GM23248 (cell line): ENCODE results near the gene P3H3. TPM values are rescaled to one million over a fixed set of nuclear protein-coding genes. Genes with fewer than 3 reads are reported as not detected.

ENCODE experiments used
- DNase-seq: peaks from one replicate; pipeline ENCODE4 v3.0.0-alpha.2; 2015
- H2AFZ ChIP-seq: fragments of 200-600 bp; sonication (generic); 2 replicates; pipeline ENCODE4 v1.6.1; 2016; ENCODE audit warnings: antibody characterized with exemption
- H3F3A ChIP-seq: fragments of 200-600 bp; sonication (generic); 2 replicates; pipeline ENCODE4 v1.6.1; 2016; ENCODE audit warnings: mild to moderate bottlenecking, antibody characterized with exemption, mixed run types; ENCODE audit not compliant: insufficient read depth
- H3K27ac ChIP-seq: fragments of 200-600 bp; sonication (generic); 2 replicates; pipeline ENCODE4 v1.5.1; 2016; ENCODE audit warnings: mild to moderate bottlenecking
- H3K27me3 ChIP-seq: fragments of 200-600 bp; sonication (generic); replicated peaks from 2 replicates; pipeline ENCODE4 v1.6.1; 2016; ENCODE audit warnings: mild to moderate bottlenecking; ENCODE audit not compliant: insufficient read depth
- H3K36me3 ChIP-seq: fragments of 200-600 bp; sonication (generic); 2 replicates; pipeline ENCODE4 v1.6.1; 2016; ENCODE audit warnings: low read depth, mild to moderate bottlenecking
- H3K4me1 ChIP-seq: fragments of 200-600 bp; sonication (generic); 2 replicates; pipeline ENCODE4 v1.6.1; 2016; ENCODE audit warnings: mild to moderate bottlenecking; ENCODE audit not compliant: insufficient read depth
- H3K4me2 ChIP-seq: fragments of 200-600 bp; sonication (generic); one replicate; pipeline ENCODE4 v1.6.1; 2016; ENCODE audit warnings: mild to moderate bottlenecking; ENCODE audit not compliant: unreplicated experiment
- H3K4me3 ChIP-seq: fragments of 200-600 bp; sonication (generic); 2 replicates; pipeline ENCODE4 v1.5.1; 2016; ENCODE audit warnings: mild to moderate bottlenecking
- H3K79me2 ChIP-seq: fragments of 200-600 bp; sonication (generic); 2 replicates; pipeline ENCODE4 v1.6.1; 2016; ENCODE audit warnings: mild to moderate bottlenecking; ENCODE audit not compliant: insufficient read depth
- H3K9ac ChIP-seq: fragments of 200-600 bp; sonication (generic); 2 replicates; pipeline ENCODE4 v1.6.1; 2016; ENCODE audit warnings: mild to moderate bottlenecking
- H3K9me2 ChIP-seq: fragments of 200-600 bp; sonication (generic); 2 replicates; pipeline ENCODE4 v1.6.1; 2016; ENCODE audit warnings: mixed run types, mild to moderate bottlenecking, moderate library complexity; ENCODE audit not compliant: insufficient read depth
- H3K9me3 ChIP-seq: fragments of 200-600 bp; sonication (generic); one replicate; pipeline ENCODE4 v1.6.1; 2017; ENCODE audit warnings: low read depth
- H4K20me1 ChIP-seq: fragments of 200-600 bp; sonication (generic); 2 replicates; pipeline ENCODE4 v1.6.0; 2016; ENCODE audit not compliant: insufficient read depth
- EZH2 ChIP-seq: fragments of 200-600 bp; sonication (generic); IDR thresholded peaks from 2 replicates; pipeline ENCODE4 v1.6.1; 2018; ENCODE audit warnings: antibody characterized with exemption, mild to moderate bottlenecking; ENCODE audit not compliant: insufficient read depth, poor library complexity, severe bottlenecking
- EZH2phosphoT487 ChIP-seq: fragments of 200-600 bp; sonication (generic); IDR thresholded peaks from 2 replicates; pipeline ENCODE4 v1.6.1; 2018; ENCODE audit warnings: antibody characterized with exemption, moderate library complexity, mild to moderate bottlenecking, low read depth; ENCODE audit not compliant: insufficient read depth
- WGBS, 2 experiments: methylation state at CpG; one replicate each; pipeline ENCODE4 v1.1.6; 2015 to 2017; ENCODE audit warnings: low lambda C conversion rate in 2 of 2, low coverage in 1 of 2; ENCODE audit errors: missing lambda C conversion rate in 2 of 2; 5-methylcytosine and 5-hydroxymethylcytosine counted together
- in situ Hi-C: fragments of 300-500 bp; cut with MboI; formaldehyde crosslinking; loops from 2 replicates; pipeline ENCODE4 v1.15.0; 2020
- polyA plus RNA-seq: library from polyadenylated mRNA; unstranded; fragments of >200 nt; fragmentation: Nextera tagmentation; extraction: Ambion mirVana; gene quantifications from 2 replicates; pipeline ENCODE4 v1.2.1, GENCODE V29; 2016
- total RNA-seq: library from RNA; depleted of rRNA; stranded (reverse); fragments of >200 nt; shearing (Covaris generic); gene quantifications from 2 replicates; pipeline ENCODE4 v1.2.3, GENCODE V29; 2014

The P3H3 gene
- total and polyA plus RNA-seq, 2 experiments from 2014 or later: 37.6 to 43.0 TPM

GRCh38 chr12:6784761-6785160 is 43.4 kb upstream of the P3H3 start:
- H3K9me2 ChIP-seq: no peaks in the 10 kb centered on the region
- in situ Hi-C loops: no loop called here
- H3K4me1 ChIP-seq: no peaks in the 10 kb centered on the region
- H3K4me3 ChIP-seq: no peak overlapping the region
- H3K27me3 ChIP-seq: no peaks in the 10 kb centered on the region
- no peaks in the 10 kb centered on the region for H4K20me1 ChIP-seq
- H2AFZ ChIP-seq: no peak overlapping the region
- H3K27ac ChIP-seq: no peak overlapping the region
- no peak overlapping the region for H3K4me2 ChIP-seq
- DNase-seq: no peak
- no peaks in the 10 kb centered on the region for H3K9me3 ChIP-seq
- 70 to 71% methylated on average over 5 of the region's 5 CpGs for WGBS, 2 experiments
- H3F3A ChIP-seq: no peaks in the 10 kb centered on the region; the same call in 1 of the 2 replicates
- no peak overlapping the region for H3K9ac ChIP-seq
- H3K36me3 ChIP-seq: no peaks in the 10 kb centered on the region
- TF ChIP-seq EZH2phosphoT487 (no peak), EZH2 (no peak)
- no peaks in the 10 kb centered on the region for H3K79me2 ChIP-seq

- no peak overlapping the region for H3K4me2 ChIP-seq
- H4K20me1 ChIP-seq: no peaks in the 10 kb centered on the region
- no peak overlapping the region for H3K9ac ChIP-seq
- H3F3A ChIP-seq: no peaks in the 10 kb centered on the region; the same call in 1 of the 2 replicates
- no peak overlapping the region for H3K4me3 ChIP-seq
- H3K9me2 ChIP-seq: no peaks in the 10 kb centered on the region
- no peak overlapping the region for H2AFZ ChIP-seq
- H3K27me3 ChIP-seq: no peaks in the 10 kb centered on the region
- H3K4me1 ChIP-seq: no peaks in the 10 kb centered on the region
- no peaks in the 10 kb centered on the region for H3K79me2 ChIP-seq
- no peaks in the 10 kb centered on the region for H3K36me3 ChIP-seq
- no peak overlapping the region for H3K27ac ChIP-seq
- H3K9me3 ChIP-seq: no peaks in the 10 kb centered on the region
- TF ChIP-seq EZH2 (no peak), EZH2phosphoT487 (no peak)
- 93% methylated on average over 9 of the region's 9 CpGs for WGBS, 2 experiments
- no peak for DNase-seq
- in situ Hi-C loops: no loop called here
Measured at GRCh38 chr12:6786416-6787094, 41.7 kb upstream of the P3H3 start.

GRCh38 chr12:6787309-6787708 is 40.9 kb upstream of the P3H3 start:
- 78 to 86% methylated on average over 5 of the region's 5 CpGs for WGBS, 2 experiments
- Histone ChIP-seq H3F3A (no peaks in the 10 kb centered on the region; the same call in 1 of the 2 replicates), H3K4me2 (no peak overlapping the region), H3K36me3 (no peaks in the 10 kb centered on the region), H3K4me3 (no peak overlapping the region), H3K27me3 (no peaks in the 10 kb centered on the region), H3K9me2 (no peaks in the 10 kb centered on the region), H2AFZ (no peak overlapping the region), H4K20me1 (no peaks in the 10 kb centered on the region), H3K27ac (no peak overlapping the region), H3K9ac (no peak overlapping the region), H3K4me1 (no peaks in the 10 kb centered on the region), H3K79me2 (no peaks in the 10 kb centered on the region), H3K9me3 (no peaks in the 10 kb centered on the region)
- in situ Hi-C loops: no loop called here
- DNase-seq: no peak
- TF ChIP-seq EZH2 (no peak), EZH2phosphoT487 (no peak)

- 56 to 58% methylated on average over 18 of the region's 18 CpGs for WGBS, 2 experiments
- Histone ChIP-seq H3K36me3 (no peaks in the 10 kb centered on the region), H3K27me3 (no peaks in the 10 kb centered on the region; the same call in 1 of the 2 replicates), H4K20me1 (no peaks in the 10 kb centered on the region), H2AFZ (no peak within 1 kb of the TSS), H3K9me2 (no peaks in the 10 kb centered on the region), H3K4me1 (no peaks in the 10 kb centered on the region), H3K4me3 (no peak within 1 kb of the TSS), H3K27ac (no peak within 1 kb of the TSS), H3K79me2 (no peaks in the 10 kb centered on the region), H3K9ac (no peak within 1 kb of the TSS), H3F3A (no peaks in the 10 kb centered on the region; the same call in 1 of the 2 replicates), H3K4me2 (no peak within 1 kb of the TSS), H3K9me3 (no peaks in the 10 kb centered on the region)
- in situ Hi-C loops: no loop called here
- TF ChIP-seq EZH2: no peak
- TF ChIP-seq EZH2phosphoT487: no peak
- no peak for DNase-seq
Measured at GRCh38 chr12:6788972-6789924, 39.0 kb upstream of the P3H3 start, which contains the start of gene CD4. TSS of gene CD4 (plus strand) at chr12:6789528. CDS start at chr12:6800139, 10,611 bp downstream.
